CMK (cell line): ENCODE measurements around the gene GCK.

Source experiments
- DNase-seq: peaks from one replicate; pipeline ENCODE4 v3.0.0-alpha.2; 2010; ENCODE audit warnings: low read depth

GCK gene

DNA sequence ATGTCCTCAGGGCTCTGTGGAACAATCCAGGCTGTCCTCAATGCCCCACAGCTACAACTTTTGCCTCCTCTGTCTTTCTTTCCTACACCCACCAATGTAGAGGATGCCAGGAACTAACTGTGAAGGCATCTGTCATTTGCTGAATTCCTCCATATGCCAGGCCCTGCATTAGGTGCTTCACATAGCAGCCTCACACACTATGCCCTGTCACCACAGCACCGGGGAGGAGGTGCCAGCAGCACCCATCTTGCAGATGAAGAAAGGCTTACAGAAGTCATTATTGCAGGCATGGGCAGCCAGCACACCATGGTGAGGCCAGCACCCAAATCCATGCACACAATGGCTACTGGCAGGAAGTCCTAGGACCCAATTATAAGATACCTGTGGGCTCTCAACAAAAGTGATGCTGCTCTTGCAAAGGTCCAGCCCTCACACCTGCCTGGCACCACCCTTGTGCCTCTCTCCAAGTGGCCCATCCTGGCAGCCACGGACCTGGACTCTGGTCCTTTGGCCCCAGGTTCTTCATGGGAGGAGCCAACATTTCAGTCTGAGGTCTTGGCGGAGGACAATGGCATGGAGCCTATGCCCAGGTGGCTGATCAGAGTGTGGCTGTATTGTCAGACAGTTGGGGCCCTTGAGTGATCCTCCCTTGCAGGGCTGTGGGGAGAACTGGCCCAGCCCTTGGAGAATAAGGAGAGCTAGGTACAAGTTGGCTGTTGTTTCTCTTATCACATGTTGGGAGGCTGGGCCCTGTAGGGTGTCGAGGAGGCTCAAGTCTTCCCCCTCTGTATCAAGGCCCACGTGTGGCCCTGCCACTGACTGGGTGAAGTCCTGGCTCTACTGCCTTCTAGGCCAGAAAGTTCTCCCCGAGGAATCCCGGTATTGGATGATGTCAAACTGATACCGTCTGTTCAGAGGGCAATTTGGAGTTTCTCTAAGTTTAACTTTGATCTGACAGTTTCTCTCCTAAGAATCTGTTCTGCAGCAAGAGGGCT lies 33.8 kb downstream of the GCK start:
- no peak for DNase-seq

DNA sequence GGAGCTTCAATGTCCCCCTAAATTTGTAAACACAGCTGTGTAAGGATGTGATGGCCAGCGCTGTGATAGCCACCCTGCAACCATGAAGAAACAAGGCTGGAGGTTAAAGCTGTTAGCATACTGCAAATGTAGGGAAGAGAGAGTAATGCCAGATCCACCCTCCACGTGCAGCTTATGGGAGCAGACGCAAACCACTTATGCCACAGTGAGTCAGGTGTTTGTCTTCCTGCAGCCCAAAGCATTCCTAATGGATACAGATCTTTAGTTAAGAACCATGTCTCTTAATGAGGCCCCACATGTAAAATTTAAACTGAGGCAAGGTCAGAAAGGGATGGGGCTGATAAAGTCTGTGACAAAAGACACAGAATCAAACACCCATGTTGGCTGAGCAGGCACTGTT lies 34.5 kb downstream of the GCK start:
- no peak for DNase-seq

DNA sequence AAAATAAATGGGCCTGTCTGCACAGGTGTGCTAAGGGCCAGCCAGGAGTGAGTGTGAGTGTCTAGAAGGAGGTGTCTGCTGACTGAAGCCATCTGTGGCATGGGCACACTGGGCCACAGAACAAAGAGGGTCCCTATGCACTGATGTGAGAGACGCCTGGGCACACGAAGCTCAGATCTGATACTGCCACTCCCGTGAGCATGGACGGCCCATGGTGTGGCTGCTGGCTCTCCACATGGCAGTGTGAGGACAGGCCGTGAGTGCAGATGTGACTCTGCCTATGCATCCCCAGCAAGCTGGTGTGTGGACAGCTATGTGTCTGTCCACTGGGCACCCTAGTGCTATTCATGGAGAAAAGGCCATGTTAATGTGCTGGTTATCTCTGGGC lies 35.3 kb downstream of the GCK start:
- DNase-seq: no peak

DNA sequence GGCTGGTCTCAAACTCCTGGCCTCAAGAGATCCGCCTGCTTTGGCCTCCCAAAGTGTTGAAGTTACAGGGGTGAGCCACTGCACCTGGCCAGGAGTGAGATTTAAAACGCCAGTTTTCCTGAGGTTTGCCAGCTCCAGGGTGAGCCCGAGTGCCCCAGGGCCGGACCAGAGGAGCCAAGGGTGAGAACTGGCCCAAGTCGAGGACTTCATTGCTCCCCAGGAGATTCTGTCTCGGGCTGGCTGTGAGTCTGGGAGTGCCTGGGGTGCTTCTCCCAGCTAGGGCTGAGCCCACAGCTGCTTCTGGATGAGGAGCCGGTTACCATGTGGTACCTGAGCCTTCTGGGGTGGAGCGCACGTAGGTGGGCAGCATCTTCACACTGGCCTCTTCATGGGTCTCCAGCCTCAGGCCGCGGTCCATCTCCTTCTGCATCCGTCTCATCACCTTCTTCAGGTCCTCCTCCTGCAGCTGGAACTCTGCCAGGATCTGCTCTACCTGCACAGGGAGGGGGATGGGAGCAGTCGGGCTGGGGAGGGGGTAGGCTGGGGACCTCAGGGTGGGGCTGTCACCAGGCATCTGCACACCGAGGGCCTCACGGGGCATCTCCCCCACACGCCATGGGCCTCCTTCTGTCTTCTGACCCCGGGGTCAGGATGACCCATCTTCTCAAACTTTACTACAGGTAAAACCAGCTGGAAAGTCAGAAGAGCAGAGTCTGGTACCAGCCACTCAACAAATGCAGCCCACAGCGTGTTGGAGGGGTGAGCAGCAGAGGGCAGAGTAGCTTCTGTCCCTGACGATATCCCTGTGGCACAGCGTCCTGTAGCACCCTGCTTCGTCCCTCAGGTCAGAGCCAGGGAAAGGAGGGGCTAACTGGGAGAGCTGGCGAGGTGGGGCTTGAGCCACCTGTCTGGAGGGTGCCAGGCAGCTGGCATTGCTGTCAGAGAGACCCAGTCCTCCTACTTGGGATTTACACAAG lies 36.0 kb downstream of the GCK start:
- DNase-seq: no peak

DNA sequence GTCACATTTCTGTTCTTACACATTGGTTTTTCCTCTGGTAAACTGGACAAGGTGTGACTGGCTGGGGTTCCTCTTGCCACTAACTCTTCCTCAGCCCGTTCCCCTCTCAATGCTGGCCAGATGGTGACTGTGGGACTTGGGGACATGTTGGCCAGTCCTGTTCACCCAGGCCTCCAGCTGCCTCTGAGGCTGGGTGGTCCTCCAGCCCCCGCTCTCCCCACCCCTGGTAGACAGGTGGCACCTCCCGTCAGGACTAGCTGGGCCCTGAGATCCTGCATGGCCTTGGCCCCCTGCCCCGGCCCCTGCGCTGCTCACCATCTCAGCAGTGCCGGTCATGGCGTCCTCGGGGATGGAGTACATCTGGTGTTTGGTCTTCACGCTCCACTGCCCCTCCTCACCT lies 37.3 kb downstream of the GCK start:
- DNase-seq: no peak

DNA sequence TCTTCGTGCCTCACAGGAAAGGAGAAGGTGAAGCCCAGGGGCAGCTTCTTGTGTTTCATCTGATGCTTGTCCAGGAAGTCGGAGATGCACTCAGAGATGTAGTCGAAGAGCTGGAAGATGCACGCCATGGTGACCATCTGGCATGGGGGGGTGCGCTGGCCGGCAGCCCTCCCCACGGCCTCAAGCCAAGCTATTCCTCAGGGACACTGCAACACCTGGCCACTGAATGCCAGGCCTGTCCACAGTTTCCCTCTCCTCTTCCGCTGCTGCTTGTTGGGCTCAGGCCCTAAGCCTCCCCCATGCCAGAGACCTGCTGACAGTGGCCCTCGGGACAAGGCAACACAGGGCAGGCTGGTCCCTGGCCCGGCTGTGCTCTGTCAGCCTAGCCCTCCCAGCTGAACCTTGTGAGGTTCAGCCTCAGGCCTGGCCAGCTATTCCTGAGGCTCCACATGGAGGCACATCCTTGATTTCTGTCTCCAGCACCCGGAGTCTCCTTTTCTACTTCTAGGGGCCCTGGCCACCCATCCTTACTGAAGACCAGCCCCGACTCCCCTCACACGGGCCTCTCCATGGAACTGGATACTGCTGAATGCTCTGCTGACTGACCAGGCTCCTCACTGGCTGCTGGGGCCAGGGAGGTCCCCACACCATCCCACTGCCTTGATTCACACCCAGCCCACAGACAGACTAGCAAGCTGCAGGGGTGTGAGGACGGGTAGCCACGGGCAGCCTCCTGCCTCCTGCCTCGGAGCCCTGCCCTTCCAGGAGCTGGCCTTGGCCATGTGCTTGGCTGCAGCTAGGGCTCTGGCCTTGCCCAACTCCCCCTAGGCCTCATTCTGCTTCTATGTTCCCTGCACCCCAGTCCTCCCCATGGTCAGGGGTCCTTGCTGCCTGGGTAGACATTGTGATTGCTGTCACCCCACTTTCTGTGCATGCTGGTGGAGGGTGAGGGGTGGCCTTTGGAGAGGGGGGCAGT lies 38.0 kb downstream of the GCK start:
- no peak for DNase-seq

DNA sequence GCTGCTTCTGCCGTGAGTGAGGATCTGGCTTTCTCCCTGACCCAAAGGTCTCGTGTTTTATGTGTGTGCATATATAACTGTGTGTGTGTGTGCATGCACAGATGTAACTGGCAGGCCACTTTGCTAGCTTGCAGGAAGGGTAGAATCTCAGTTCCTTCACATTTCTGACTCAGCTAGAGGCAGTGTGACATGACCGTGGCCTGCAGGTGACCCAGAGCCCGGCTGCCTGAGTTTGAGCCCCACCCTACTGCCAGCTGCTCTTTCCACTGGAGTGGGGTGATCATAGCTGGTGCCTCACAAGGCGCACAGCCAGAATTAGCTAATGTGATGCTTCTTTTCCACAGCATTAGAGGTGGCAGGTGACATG lies 38.8 kb downstream of the GCK start:
- DNase-seq: no peak

DNA sequence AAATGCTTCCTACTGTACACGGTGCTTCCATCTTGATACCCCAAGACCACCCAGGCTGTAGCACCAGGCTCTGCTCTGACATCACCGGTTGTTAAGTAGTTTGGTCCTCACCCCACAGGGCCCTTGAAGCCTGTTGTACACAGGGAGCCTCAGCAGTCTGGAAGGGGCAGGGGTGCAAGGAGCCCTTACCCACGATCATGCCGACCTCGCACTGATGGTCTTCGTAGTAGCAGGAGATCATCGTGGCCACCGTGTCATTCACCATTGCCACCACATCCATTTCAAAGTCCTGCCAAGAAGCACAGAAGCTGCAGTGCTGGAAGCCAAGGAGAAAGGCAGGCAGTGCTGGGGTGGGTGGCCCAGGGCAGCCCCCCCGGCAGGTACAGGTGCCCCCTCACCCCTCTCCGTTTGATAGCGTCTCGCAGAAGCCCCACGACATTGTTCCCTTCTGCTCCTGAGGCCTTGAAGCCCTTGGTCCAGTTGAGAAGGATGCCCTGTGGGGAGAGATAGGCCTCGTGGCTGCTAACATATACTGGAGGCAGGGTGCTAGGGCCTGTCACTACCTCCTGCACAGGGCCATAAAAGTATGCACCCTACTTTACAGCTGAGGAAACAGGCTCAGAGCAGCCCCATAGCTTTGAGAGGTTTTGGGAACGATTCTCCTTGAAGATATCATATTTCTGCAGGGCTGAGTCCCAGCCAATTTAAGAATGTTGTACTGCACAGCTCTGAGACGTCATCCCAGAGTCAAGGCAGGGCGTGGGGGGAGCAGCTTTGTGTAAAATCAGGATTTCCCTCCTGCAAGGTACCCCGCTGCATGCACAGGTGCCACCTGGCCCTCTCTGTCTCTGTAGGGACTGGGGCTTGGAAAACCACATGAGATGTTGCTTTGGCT lies 39.4 kb downstream of the GCK start:
- DNase-seq: no peak

DNA sequence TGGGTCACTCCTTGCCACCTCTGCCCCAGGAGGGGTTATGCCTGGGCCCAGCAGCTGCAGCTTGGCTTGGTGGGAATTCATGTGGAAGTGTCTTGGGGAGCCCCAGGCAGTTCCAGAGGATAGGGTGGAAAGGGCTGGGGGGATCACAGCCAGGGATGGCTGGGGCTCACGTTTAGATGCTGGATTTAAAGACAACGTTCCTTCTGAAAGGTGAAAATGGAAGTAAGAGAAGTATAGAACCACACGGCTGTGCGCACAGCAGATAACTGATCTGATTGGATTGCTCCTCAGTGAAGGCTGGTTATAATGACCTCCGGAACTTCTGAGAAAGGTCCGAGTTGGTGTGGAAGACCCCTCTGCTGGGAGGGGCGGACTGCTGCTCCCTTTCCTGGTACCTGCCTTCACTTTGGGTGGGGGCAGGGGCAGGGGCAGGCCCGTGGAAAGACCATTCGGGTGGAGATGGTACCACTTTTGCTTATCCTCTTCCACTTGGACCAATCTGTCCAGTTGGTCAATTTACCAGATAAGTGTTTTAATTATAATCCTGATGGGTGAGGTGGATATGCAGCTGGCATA lies 40.2 kb downstream of the GCK start:
- no peak for DNase-seq

DNA sequence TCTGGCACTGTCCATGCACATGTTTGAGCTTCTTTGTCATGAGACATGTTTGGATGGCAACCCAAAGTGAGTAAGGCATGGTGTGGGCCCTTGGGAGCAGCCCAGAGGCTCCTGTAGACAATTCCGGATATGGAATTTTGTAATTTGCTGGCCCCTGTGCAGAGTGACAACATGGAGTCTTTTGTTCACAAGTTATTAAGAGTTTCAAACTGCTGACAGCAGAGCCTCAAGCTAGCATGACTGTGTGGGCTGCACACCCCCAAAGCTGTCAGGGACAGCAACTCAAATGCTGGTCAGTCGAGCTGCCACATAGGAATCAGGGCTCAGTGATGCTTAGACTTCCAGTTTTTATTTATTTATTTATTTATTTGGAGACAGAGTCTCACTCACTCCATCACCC lies 41.1 kb downstream of the GCK start:
- DNase-seq: no peak

DNA sequence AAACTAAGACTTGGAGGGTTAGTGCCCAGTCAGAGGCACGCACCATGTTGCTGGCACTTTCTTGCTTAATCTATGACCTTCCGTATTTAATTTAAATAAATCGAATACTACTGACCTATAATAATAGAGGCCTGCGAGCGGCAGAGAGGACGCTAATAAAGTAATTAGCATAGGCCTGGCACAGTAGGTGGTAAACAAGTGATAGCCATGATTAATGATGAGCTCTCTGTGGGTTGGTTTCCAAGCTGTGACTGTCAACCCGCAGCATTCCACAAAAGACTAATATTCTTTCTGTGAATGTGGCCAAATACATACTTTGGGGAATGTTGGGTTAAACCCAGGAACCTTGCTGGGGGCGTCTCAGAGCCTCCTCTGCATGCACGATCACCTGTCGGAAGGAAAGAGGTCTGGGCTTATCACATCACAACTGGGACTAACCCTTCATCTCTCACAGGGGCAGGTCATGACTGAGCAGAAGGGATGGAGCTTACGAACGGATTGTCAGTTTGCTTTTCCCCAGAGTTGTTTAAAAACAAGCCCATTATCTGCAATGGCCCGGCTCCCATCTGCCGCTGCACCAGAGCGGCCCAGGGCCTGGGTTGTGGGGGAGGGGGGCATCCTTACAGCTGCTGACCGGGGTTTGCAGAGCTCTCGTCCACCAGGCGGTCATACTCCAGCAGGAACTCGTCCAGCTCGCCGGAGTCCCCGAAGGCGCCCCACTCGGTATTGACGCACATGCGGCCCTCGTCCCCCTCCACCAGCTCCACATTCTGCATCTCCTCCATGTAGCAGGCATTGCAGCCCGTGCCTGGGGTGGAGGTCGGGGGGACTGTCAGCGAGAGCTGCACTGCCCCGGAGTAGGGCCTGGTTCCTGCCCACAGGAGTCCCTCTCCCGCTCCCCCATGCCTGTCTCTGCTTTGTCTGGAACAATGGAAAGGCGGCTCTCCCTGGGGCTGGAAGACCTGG lies 41.9 kb downstream of the GCK start:
- no peak for DNase-seq

DNA sequence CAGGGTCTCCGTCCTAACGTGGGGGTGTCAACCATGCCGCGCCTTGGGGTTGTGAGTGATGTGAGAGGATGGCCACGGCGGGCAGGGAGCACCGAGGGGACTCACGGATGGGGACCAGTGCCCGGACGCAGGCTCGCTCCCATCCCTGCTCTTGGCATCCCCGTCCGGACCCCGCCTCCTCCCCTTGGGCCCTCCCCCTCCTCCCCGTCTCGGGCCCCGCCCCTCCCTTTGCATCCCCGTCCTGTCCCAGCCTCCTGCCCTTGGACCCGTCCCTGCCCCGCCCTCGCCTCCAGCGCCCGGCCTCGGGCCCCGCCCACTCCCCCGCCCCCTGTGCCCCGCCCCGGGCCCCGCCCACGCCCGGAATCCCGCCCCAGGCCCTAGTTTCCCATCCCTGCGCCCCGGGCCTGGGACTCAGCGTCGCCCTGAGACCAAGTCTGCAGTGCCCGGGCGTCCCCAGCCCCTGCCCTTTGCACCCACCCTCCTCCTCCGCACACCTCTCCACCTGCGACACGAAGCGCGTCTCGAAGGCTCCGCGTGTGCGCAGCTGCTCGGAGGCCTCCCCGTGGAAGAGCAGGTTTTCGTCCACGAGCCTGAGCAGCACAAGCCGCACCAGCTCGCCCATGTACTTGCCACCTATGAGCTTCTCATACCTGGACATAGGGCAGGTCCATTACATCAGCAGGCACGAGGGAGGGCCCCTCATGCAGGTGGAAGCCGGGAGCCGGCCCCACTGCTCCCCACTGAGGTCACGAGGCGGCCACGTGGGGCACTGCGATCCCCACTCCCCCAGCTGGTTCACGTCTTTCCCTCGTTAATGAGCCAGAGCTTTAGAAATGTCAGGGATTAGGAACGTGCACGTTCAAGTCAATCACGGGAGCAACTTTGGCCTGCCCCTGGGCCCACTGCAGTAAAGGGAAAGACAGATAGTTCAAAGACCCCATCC lies 43.0 kb downstream of the GCK start:
- peak; percentile 11 for DNase-seq

DNA sequence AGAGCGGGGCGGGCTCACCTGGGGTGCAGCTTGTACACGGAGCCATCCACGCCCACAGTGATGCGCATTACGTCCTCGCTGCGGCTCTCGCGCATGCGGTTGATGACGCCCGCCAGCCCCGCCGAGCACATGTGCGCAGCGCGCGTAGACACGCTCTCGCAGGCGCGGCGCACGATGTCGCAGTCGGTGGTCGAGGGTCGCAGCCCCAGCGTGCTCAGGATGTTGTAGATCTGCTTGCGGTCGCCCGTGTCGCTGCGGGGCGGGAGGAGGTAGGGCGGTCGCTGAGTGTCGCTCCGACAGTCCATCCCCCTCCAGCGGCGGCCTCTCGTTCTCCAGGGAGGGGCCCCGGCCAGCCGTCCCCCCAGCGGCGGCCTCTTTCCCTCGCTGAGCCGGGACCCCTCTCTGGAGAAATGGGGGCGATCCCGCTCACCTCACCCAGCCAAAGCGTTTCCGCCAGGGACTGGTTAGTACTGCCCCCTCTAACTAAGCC lies 43.7 kb downstream of the GCK start:
- no peak for DNase-seq

DNA sequence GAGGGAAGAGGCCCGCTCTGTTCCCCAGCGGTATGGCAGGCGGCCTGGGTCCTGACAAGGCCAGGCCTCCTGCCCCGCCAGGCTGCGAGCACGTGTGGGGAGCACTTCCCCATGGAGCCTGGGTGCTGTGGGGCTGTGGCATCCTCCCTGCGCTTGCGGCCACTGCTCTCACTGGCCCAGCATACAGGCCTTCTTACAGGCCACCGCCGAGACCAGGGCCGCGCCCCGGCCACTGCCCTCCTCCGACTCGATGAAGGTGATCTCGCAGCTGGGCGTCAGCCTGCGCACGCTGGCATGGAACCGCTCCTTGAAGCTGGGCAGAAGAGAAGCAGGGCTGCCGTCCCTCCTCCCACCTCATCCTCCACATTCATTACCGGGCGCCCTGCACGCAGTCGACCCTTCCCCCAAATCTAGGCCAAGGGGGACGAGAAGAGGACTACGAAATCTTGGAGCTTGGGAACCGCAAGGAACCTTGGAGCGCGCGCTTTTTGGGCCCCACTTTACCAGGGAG lies 44.2 kb downstream of the GCK start:
- DNase-seq: no peak

DNA sequence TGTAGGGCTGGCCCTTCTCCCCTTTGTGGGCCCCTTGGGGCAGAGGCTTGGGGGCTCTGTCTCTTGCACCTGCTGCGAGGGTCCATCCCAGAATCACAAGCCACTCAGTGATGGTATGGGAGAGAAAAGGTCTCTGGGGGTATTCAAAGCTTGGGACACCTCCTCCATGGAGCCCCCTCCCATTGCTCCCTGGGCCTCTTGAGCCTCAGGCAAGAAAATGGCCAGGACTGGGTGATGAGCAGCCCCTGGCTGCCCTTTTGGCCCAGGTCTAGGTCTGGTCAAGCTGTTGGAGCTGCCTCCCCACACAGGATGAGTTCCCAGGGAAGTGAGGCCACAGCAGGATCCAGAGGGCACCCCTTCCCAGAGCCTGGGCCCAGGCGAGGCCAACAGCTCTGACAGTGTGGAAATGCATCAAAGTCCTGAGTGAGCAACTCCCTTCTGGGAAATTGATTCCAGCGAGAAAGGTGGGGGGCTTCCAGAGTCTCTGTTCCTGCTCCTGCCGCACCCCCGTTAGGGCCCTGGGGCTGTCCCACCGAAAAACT lies 44.7 kb downstream of the GCK start:
- DNase-seq: no peak

DNA sequence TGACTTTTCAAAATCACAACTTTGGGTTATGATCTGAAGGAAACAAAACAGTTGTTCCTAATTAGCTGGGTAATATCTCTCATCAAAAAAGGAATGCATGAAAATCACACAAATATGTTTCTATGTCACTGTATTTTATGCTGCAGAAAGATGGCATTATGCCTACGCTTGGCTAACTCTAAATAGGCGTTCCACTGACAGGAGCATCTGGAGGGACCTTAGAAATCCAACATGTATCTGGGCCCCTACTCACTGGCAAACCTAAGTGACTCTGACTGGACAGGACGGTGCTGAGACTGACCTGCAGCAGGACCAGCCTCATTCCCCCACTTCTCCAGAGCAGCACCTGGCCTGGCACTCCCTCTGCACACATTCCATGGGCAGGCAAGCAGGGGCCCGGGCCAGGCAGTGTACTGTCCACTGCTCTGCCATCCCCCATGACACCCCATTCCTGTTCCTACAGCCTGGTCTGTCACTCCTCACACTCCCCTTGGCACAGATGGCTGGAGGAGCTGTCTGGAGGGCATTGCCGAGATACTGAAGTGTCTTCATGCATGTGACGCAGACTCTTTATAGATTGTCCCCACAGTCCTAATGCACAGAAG lies 45.5 kb downstream of the GCK start:
- no peak for DNase-seq

DNA sequence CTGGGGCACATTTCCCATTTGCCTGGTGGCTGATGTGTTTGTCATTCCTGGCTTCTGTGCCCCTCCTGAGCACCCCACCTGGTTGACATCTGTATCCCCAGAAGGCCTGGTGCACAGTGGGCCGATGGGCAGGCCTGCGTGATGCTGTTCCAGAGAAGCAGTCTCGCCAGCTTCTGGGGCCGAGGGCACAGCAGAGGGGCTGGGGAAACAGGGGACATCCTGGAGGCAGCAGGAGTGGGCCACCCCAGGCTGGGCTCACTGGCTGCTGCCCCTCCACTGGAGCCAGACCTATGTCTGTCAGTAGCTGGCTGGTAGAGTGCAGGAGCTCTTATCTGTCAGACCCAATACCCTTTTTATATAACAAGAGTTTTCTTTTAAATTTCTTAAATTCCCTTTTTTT lies 47.2 kb downstream of the GCK start:
- no peak for DNase-seq
